T-helper 1 cell treated with Interleukin-12 subunit alpha and Interleukin-12 subunit beta and Interleukin-4 antibody, amounts not matched to agents 30 ng/mL and 1 ng/mL, for 36 hours (primary cell): ENCODE measurements around the gene BAZ2B. TPM values are rescaled to one million over a fixed set of nuclear protein-coding genes. Genes with fewer than 3 reads are reported as not detected.
"Not testable (repeated sequence)": the region's sequence is repeated elsewhere in the genome, so short reads cannot be mapped to it uniquely, and the experiment has no call there.

Experiments
- intact Hi-C: fragments of 100-400 bp; cut with micrococcal nuclease; formaldehyde crosslinking; loops from one replicate; pipeline ENCODE4 v1.15.1; 2024
- total RNA-seq: library from RNA; stranded (reverse); gene quantifications from 2 replicates; pipeline ENCODE4 v1.2.3, GENCODE V29; 2022

Gene BAZ2B
- total RNA-seq, 1 donor from 2014 or later = 8.7 TPM

- intact Hi-C loops = no loop called here
Measured at GRCh38 chr2:159432610-159433009, 183.7 kb downstream of the BAZ2B start.

GRCh38 chr2:159427048-159427447 is 189.3 kb downstream of the BAZ2B start:
- intact Hi-C loops = no loop called here

- intact Hi-C loops = no loop called here
Measured at GRCh38 chr2:159419403-159419802, 196.9 kb downstream of the BAZ2B start.

- intact Hi-C loops = no loop called here
Measured at GRCh38 chr2:159411460-159411859, 204.9 kb downstream of the BAZ2B start.

GRCh38 chr2:159410276-159410675 is 206.1 kb downstream of the BAZ2B start:
- intact Hi-C loops = no loop called here

GRCh38 chr2:159409116-159409800 is 207.1 kb downstream of the BAZ2B start:
- intact Hi-C loops = no loop called here

GRCh38 chr2:159402790-159403189 is 213.6 kb downstream of the BAZ2B start:
- intact Hi-C loops = no loop called here

DNA sequence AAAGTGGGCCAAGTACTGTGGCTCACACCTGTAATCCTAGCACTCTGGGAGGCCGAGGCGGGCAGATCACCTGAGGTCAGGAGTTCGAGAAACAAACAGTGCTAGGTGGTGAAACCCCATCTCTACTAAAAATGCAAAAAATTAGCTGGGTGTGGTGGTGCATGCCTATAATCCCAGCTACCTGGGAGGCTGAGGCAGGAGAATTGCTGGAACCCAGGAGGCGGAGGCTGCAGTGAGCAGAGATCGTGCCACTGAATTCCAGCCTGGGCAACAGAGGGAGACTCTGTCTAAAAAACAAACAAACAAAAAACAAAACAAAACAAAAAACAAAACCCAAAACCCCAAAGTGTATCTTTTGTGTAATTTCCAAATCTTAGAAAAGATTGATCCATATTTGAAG is 214.2 kb downstream of the BAZ2B start:
- intact Hi-C loops = not testable (repeated sequence)

DNA sequence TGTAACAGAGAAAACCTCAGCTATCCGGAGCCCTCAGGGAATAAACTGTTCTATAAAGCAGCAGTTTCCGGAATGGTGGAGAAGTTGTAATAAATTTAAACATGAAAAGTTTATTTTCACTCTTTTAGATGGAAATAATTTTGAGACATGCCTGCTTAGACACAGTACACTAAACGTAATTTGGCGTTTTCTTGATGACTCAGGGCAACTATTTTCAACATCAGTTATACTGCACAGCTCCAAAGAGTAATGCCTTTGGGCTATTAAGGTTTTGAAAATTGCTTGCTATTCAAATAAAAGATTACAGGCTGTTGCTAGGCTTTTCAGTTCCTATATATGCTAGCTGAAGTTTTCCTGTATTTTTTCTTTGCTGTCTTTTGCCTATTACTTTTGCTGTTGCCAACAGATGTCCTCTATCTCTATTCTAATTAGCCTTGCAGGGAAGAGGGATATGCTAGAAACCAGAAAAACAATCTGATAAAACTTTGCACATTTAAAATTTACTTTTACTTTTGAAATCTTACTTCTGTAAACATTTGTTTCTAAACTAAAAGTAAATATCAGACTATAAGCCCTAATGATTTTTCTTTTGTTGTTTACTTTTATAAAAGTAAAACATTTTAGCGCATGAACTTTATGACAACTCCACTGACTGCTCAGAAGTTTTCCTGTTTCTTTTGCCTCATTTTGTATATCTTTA is 216.5 kb downstream of the BAZ2B start:
- intact Hi-C loops = no loop called here

- intact Hi-C loops = no loop called here
Measured at GRCh38 chr2:159396799-159397198, 219.5 kb downstream of the BAZ2B start.

GRCh38 chr2:159382447-159383028 is 233.8 kb downstream of the BAZ2B start:
- intact Hi-C loops = no loop called here

- intact Hi-C loops = no loop called here
Measured at GRCh38 chr2:159381574-159381973, 234.8 kb downstream of the BAZ2B start.

GRCh38 chr2:159380685-159381239 is 235.6 kb downstream of the BAZ2B start:
- intact Hi-C loops = no loop called here

DNA sequence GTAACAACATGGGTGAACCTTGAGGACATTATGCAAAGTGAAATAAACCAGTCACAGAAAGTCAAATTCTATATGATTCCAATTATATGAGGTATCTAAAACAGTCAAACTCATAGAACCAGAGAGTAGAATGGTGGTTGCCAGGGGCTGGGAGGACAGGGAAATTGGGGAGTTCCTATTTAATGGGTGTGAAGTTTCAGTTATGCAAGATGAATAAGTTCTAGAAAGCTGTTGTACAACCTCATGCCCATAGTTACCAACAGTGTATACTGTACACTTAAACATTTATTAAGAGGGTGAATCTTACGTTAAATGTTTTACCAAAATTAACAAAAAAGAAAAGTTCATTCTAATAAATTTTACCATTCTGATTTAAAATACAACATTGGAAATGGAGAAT is 237.2 kb downstream of the BAZ2B start:
- intact Hi-C loops = no loop called here

DNA sequence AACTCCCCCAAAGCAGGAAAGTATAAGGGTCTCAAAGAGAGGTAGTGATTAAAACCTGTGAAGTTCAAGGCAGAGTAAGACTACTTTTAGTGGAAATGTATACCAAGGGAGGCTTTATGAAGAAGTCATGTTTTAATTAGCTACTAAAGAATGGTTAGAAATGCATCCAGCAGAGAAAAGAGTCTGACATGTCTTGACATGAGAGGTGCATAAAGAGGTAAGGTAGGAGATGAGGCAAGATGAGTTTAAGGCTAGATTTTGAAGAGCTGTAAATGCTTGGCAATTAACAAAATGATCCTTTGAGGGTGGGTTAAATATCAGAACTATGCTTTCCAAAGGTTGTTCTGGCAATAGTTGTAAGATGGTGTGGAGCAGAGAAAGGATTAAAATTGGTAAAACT is 241.1 kb downstream of the BAZ2B start:
- intact Hi-C loops = no loop called here

DNA sequence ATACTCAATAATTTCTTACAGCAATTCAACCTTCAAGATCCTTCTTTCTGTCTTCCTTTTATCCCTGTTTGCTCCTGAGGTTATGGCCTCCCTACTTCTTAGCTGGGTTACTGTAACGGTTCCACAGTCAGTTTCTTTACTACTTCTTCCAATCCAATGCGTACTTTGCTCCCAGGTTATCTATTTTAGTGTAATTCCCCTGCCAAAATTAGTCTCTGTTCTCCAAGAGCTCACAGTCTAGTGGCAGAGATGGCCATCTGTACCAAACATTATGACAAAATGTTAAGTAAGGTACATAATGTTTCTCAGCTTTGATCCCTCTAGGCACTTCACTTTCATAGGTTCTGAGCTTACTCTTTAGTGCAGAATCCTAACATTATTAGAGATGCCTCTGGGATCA is 244.8 kb downstream of the BAZ2B start:
- intact Hi-C loops = no loop called here

- intact Hi-C loops = no loop called here
Measured at GRCh38 chr2:159366538-159366937, 249.8 kb downstream of the BAZ2B start.

GRCh38 chr2:159362816-159363251 is 253.5 kb downstream of the BAZ2B start:
- intact Hi-C loops = no loop called here

DNA sequence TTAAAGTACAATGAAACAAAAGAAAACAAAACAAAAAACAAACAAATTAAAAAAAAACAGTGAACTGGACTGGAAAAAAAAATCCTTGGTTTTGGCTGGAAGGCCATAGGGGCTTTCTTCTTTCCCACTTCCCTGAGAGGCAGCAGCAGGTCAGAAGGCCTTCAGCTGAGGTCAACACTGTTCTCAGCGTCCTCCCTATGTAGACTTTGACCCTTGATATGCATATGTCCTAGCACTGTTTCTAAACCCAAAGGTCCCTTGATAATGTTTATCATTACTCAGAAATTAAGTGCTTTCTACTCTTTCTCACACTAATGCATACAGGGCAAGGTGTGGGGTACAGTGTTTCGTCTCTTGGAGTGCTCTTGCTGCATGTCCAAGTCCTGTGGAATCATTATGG is 254.3 kb downstream of the BAZ2B start:
- intact Hi-C loops = no loop called here

DNA sequence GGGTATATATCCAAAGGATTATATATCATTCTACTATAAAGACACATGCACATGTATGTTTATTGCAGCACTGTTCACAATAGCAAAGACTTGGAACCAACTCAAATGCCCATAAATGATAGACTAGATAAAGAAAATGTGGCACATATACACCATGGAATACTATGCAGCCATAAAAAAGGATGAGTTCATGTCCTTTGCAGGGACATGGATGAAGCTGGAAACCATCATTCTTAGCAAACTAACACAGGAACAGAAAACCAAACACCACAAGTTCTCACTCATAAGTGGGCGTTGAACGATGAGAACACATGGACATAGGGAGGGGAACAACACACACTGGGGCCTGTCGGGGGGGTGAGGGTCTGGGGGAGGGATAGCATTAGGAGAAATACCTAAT is 254.7 kb downstream of the BAZ2B start:
- intact Hi-C loops = not testable (repeated sequence)

GRCh38 chr2:159356053-159356554 is 260.2 kb downstream of the BAZ2B start:
- intact Hi-C loops = no loop called here

DNA sequence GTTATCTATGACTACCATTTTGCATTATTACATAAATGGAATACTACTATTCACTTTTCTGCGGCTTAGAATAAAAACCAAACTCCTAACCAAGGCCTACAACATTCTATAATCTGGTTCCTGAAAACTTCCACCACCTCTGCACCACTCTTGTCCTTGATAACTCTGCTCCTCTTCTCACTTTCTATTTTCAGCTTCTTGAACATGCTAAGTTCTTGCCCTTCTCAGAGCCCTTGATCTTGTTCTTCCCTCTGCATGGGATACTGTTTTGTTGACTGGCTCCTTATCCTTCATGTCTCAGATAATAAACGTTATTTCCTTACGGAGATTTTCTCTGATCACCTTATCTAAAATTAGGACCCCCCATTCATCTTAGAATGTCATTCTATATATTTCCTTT is 264.4 kb downstream of the BAZ2B start:
- intact Hi-C loops = no loop called here
